Fibroblast of skin of abdomen (primary cell): ENCODE results near the gene FLG.
"Not testable (repeated sequence)": the region's sequence is repeated elsewhere in the genome, so short reads cannot be mapped to it uniquely, and the experiment has no call there.

Source experiments
- DNase-seq: peaks from one replicate; pipeline ENCODE4 v3.0.0-alpha.2; 2013

FLG gene

DNA sequence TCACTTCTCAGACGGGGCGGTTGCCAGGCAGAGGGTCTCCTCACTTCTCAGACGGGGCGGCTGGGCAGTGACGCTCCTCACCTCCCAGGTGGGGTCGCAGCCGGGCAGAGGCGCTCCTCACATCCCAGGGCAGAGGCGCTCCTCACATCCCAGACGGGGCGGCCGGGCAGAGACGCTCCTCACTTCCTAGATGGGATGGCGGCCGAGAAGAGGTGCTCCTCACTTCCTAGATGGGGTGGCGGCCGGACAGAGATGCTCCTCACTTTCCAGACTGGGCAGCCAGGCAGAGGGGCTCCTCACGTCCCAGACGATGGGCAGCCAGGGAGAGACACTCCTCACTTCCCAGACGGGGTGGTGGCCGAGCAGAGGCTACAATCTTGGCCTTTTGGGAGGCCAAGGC lies 68.6 kb downstream of the FLG start:
- DNase-seq, result not testable (repeated sequence)
